LNCAP (cell line): ENCODE data around the gene ITPKB.

Experiments
- TF ChIP-seq, protein P1 (sequence below): fragments of 450-650 bp; IDR thresholded peaks from 2 replicates; pipeline ENCODE4 v1.5.1; 2017; ENCODE audit warnings: mild to moderate bottlenecking

ITPKB gene

DNA sequence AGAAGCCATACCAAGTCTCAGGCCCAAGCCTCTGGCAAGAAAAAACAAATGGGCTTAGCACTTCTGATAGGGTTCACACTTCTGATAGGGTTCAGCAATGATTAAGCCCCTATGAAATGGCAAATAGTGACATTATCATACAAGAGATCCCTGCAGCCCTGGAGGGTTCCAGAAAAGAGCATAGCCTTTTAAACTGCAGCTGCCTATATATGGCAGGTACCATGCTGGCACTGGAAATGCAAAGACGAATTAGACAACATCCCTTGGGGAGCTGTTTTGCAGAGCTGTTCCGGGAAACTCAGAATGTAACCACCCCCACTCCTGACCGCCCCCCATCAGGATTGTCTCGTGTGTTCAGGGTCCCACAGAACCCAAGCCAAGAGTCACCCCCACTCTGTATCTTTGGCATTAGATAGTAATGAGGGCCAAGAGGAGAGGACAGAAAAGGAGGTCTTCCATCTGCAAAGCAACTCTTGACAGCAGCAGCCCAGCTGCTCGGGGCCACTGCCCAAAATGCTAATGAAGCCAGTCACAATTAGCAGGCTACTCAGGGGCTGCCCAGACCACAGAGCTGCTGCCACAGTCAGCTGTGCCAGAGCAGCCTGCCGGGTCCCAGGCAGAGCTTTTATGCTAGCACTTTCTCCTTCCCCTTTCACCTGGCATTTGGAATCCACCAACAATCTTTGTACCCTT lies 50.9 kb downstream of the ITPKB start:
- TF ChIP-seq, protein P1, sequence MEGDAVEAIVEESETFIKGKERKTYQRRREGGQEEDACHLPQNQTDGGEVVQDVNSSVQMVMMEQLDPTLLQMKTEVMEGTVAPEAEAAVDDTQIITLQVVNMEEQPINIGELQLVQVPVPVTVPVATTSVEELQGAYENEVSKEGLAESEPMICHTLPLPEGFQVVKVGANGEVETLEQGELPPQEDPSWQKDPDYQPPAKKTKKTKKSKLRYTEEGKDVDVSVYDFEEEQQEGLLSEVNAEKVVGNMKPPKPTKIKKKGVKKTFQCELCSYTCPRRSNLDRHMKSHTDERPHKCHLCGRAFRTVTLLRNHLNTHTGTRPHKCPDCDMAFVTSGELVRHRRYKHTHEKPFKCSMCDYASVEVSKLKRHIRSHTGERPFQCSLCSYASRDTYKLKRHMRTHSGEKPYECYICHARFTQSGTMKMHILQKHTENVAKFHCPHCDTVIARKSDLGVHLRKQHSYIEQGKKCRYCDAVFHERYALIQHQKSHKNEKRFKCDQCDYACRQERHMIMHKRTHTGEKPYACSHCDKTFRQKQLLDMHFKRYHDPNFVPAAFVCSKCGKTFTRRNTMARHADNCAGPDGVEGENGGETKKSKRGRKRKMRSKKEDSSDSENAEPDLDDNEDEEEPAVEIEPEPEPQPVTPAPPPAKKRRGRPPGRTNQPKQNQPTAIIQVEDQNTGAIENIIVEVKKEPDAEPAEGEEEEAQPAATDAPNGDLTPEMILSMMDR: no peak

DNA sequence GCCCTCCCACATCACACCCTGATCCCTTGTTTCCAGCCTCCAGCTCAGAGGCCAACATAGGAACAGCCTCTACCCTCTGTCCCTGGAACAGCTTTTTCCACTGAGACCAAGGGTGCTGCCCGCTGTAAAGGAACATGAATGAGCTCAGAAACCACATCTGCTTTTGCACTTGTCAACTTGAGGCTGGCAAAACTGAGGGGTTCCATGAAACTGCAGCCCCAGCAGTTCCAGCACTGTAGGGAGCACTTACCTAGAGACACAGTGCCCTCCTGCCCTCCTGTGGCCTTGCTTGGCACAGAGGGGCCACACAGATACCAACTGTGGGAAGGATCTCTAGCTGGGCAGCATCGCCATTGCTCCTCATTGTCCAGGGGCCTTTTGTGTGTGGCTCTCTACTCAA lies 51.7 kb downstream of the ITPKB start:
- TF ChIP-seq, protein P1: no peak

DNA sequence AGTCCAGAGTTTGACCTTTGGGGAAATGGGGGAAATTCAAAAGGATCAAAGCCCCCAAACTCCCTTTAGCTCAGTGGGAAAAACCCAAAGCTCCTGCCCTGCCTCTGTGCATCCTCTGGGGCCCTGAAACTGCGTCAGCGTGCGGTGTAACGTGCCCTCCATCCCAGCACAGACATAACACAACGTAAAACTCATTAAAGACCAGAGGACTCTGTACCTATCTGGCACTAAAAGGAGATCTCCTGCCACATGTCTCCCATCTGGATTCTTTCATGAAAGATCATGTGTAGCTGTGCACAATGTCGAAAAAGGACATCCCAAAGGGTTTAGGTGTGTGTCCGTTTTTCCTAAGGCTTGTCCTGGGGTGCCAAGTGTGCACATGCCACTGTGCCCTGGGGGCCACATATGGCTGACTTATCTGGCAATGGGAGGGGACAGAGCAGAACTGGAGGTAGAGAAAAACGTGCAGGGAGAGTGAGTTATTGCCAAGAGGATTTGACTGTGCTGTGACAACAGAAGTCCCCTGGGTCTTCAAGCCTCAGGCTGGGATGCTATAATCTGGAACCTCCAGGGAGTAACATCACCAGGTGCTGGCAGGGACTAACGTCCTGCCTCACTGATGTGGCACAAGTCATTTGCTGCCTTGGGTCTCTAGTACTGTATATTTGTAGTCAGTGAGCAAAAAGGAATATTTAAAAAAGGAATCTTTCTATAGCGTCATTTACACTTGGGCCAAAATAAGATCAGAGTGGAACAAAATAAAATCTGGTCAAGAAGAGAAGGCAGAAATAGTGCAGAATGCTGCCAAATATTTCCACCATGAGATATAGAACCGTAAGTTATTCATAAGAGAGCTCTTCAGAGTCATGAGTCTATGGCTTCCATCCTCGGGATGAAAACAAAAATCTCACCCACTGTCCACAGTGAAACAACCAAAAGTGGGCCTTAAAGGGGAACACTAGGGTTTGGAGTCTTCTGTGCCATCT lies 52.3 kb downstream of the ITPKB start:
- TF ChIP-seq, protein P1: no peak

DNA sequence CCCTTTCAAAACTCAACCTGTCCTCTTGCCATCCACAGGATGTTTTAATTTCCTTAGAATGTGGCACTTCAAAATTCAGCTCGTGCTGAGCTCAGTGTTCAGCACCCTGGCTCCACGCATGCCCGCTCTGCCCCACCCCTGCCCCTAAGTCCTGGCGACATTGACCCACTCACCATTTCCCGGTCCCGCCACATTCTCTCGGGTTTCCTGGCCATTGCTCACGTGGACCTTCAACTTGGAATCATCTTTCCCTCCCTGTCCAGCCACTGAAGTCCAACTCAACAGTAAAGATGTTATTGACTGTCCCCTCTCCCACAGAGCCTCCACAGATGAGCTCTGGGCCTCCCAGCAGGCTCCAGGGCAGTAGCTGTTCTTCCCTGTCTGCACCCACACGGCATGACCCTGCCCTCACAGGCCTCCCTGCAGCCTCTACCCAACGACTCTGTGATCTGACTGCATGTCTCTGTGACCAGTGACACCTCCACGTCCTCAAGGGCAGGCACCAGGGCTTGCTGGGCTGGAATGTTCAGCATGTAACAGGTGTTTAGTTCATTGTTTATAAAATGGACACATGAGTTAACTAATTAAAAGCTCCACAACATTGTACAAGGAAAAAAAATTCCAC lies 53.8 kb downstream of the ITPKB start:
- TF ChIP-seq, protein P1: no peak

DNA sequence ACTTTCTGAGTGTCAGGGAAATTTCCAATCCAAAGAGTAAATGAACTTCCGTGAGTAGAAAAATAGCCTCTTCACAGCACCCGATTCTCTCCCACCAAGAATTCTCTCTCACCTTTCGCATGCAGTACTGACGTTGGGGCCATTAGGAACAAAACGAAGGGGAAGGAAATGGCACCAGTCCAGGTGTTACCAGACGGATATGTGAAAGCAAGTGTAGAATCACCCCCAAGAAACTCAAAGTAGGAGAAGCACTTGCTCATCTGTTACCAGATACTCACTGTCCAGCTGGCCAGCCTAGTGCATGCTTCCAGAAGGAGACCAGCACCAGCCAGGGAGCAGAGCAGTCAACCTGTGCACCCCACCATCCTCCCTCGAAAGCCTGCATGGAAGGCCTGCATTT lies 55.1 kb downstream of the ITPKB start:
- TF ChIP-seq, protein P1: no peak

DNA sequence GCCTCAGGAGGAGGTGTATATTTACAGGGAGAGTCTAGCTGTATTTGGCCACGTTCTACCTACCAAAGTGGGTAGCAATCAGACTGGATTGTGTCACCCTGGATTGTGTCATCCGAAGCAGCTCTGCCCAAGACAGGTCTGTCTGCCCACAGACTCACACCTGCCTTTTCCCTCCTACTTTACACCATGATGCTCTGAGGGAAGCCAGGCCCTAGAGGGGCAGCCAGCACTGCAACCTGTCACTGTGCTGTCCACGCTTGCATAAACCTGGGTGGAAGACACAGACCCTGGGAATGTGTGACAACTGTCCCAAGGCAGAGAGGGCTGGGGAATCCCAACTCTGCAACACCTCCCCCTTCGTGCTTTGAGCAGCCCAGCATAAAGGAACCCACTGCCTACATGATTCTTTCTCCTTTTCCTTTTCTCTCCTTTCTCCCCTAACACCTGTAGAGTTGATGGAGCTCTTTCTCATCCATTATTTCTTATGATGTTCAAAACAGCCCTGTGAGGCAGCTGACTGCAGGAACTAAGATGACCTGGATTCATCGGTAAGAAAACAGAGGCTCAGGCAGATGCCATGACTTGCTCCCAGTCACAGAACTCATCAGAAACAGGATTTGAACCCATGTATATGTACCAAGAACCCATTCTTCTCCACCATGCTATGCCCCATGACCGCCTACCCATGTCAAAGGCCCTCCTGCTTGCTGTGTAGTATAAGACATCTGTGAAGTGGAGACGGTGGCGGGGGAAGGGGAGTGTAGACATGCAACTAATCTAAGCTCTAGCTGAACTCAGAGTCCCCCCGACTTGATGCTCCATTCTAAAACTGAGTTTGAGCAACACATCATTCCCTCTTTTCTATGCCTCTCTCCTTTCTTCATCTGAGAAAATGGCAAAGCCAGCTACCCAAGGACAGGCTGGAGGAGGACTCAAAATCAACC lies 55.9 kb downstream of the ITPKB start:
- TF ChIP-seq, protein P1: no peak
